GM18951 (cell line): ENCODE results near the gene TIMELESS.

Experiments
- POLR2A ChIP-seq: IDR thresholded peaks from 4 replicates; pipeline ENCODE4 v1.6.1; 2011; ENCODE audit warnings: mild to moderate bottlenecking; ENCODE audit not compliant: insufficient read length, insufficient read depth; ENCODE audit errors: extremely low read depth
- in situ Hi-C: fragments of 300-500 bp; cut with MboI; formaldehyde crosslinking; loops from one replicate; pipeline ENCODE4 v1.12.0; 2022; ENCODE audit warnings: low sequenced_read_pairs, mixed read lengths, inconsistent platforms; ENCODE audit not compliant: unreplicated experiment

The TIMELESS gene

DNA sequence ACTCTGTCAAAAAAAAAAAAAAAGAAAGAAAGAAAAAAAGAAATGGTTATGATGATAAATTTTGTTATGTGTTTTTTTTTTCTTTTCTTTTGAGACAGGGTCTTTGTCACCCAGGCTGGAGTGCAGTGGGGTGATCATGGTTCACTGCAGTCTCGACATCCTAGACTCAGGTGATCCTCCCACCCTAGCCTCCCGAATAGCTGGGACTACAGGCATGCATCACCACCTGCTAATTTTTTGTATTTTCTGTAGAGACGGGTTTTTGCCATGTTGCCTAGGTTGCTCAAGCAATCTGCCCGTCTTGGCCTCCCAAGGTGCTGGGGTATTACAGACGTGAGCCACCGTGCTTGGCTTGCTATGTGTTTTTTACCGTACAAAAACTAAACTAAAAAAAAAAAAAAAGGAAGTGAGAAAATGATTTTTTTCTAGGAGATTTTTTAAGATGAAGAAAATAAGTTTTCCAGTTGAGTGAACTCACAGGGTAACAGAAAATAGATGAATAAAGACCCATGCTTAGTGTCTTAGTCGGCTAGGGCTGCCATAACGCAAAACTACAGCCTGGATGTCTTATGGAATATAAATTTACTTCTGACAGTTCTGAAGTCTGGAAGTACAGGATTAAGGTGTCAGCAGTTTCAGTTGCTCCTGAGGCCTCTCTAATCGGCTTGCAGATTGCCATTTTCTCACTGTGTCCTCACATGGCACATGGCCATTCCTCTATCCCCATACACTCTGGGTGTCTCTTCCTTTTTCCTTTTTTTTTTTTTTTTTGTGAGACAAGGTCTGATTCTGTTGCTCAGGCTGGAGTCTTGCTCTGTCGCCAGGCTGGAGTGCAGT, 73.4 kb downstream of the TIMELESS start:
- in situ Hi-C loops: no loop called here
- no peak for TF ChIP-seq POLR2A

GRCh38 chr12:56374726-56375597, 74.3 kb downstream of the TIMELESS start:
- in situ Hi-C loops: no loop called here
- no peak for TF ChIP-seq POLR2A

DNA sequence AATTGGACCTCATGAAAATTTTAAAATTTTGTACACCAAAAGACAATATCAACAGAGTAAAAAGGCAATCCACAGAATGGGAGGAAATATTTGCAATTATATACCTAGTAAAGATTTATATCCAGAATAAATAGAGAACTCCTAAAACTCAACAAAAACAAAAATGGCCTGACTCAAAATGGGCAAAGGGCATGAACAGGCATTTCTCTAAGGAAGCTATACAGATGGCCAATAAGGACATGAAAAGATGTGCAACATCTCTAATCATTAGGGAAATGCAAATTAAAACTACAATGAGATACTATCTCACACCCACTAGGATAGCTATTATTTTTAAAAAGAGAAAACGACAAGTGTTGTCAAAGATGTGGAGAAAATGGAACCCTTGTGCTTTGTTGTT, 75.7 kb downstream of the TIMELESS start:
- no peak for TF ChIP-seq POLR2A
- in situ Hi-C loops: no loop called here

DNA sequence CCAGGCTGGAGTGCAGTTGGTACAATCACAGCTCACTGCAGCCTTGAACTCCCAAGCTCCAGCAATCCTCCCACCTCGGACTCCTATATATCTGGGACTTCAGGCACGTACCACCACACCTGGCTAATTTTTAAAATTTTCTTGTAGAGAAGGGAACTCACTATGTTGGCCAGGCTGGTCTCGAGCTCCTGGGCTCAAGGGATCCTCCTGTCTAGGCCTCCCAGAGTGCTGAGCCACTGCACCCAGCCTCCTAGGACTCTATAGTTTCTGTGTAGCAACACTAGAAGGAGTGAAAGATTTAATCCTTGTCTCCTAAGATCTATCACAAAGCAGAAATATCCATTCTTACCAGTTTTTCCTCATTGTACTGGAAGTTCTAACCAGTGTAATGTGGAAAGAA, 82.3 kb downstream of the TIMELESS start:
- in situ Hi-C loops: no loop called here
- no peak for TF ChIP-seq POLR2A
